ENCODE results near the gene EOLA1.
"Not testable (repeated sequence)": the region's sequence is repeated elsewhere in the genome, so short reads cannot be mapped to it uniquely, and the experiment has no call there.

EOLA1 gene

DNA sequence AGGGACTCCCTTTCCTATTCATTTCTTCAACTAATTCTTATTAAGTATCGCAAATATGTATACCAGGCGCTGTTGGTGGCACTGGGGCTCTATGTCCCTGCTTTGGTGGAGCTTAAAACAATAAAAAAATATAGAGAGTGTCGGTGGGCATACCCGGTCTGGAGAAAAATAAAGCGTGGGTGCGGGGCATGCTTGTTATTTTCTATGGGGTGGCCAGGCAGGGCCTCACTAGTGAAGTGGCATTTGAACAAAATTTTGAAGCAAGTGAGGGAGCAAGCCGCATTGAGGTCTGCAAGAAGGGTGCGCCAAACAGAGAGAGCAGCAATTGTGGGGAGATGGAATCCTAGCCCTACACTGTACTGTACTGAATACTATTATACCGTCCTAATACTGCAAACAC lies 35.1 kb upstream of the EOLA1 start:
- Mint-ChIP-seq H3K9me3 (no peaks in the 10 kb centered on the region), H3K4me1 (ENCODE audit: low read depth) (peaks cover 34% of the 10 kb centered on the region), H3K27ac (peak overlapping the region; percentile 96)

DNA sequence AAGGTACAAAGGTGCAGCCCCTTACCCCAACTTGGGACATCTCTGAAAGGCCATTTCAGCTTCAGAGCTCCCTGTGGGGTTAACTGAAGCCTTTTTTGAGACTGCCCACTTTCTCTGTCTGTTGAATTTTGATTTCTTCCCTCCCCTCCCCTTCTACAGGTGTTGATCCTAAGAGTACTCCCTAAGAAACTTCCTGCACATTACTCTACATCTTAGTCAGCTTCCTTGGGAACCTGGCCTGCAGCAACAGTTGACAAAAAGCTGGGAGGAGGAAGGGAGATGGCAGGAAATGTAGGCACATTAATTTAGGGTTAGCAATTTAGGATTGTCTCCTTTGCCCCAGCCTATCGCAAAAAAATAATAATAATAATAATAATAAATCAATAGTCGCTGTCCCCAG lies 34.5 kb upstream of the EOLA1 start:
- Mint-ChIP-seq H3K4me3 (no peak overlapping the region), H3K36me3 (ENCODE audit: low read depth) (peaks cover 9% of the 10 kb centered on the region), H3K9me3 (no peaks in the 10 kb centered on the region), H3K27me3 (ENCODE audit: low read depth) (peaks cover 4% of the 10 kb centered on the region), H3K27ac (no peak overlapping the region), H3K4me1 (ENCODE audit: low read depth) (peaks cover 29% of the 10 kb centered on the region)

More for the DNA sequence above, 35.1 kb upstream of the EOLA1 start:
- Mint-ChIP-seq H3K36me3 (ENCODE audit: low read depth) (peaks cover 10% of the 10 kb centered on the region), H3K27me3 (ENCODE audit: low read depth) (peaks cover 4% of the 10 kb centered on the region), H3K4me3 (peak overlapping the region; percentile 91)

DNA sequence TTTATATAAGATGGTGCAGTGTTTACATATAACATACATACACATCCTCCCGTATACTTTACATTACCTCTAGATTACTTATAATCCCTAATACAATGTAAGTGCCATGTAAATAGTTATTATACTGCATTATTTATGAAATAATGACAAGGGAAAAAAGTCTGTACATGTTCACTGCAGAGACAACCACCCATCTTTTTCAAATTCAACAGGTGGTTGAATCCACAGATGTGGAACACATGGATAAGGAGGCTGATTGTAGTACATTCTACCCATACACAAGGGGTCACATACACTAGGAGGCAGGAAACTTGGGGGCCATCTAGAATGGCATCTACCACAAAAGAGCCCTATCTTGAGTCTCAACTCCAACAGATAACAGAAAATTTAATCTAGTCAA lies 32.3 kb upstream of the EOLA1 start:
- Mint-ChIP-seq H3K36me3 (ENCODE audit: low read depth) (peaks cover 3% of the 10 kb centered on the region), H3K27ac (no peak overlapping the region), H3K4me1 (ENCODE audit: low read depth) (peaks cover 20% of the 10 kb centered on the region), H3K27me3 (ENCODE audit: low read depth) (peaks cover 4% of the 10 kb centered on the region), H3K4me3 (no peak overlapping the region), H3K9me3 (no peaks in the 10 kb centered on the region)

DNA sequence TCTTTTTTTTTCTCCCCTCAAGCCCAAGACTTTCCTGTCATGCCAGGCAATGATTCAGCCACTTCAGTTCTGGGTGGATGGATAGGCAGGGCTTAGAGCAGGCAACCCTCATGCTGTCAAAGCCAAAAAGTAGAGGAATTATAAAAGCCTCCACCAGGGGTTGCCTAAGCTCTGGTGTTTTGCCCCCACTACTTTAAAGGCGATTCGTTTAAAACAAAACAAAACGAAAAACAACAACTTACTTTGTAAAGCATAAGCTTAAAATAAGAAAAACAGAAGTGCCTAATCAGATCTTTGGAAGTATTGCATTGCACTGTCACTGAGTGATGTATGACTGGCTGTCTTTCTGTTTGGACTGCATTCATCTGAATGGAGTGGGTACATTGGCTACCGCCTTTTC lies 30.4 kb upstream of the EOLA1 start:
- H3K4me1 Mint-ChIP-seq (ENCODE audit: low read depth): peaks cover 28% of the 10 kb centered on the region

GRCh38 chrX:149511081-149511480 lies 29.7 kb upstream of the EOLA1 start:
- H3K4me1 Mint-ChIP-seq (ENCODE audit: low read depth): peaks cover 27% of the 10 kb centered on the region
- H3K9me3 Mint-ChIP-seq: no peaks in the 10 kb centered on the region
- H3K27me3 Mint-ChIP-seq (ENCODE audit: low read depth): peaks cover 4% of the 10 kb centered on the region
- H3K27ac Mint-ChIP-seq: no peak overlapping the region
- peaks cover 1% of the 10 kb centered on the region for H3K36me3 Mint-ChIP-seq (ENCODE audit: low read depth)
- no peak overlapping the region for H3K4me3 Mint-ChIP-seq

More for the DNA sequence above, 30.4 kb upstream of the EOLA1 start:
- Mint-ChIP-seq H3K9me3 (no peaks in the 10 kb centered on the region), H3K27ac (no peak overlapping the region), H3K4me3 (no peak overlapping the region), H3K27me3 (ENCODE audit: low read depth) (peaks cover 4% of the 10 kb centered on the region), H3K36me3 (ENCODE audit: low read depth) (peaks cover 1% of the 10 kb centered on the region)

GRCh38 chrX:149512225-149512885 lies 28.5 kb upstream of the EOLA1 start:
- H3K4me1 Mint-ChIP-seq (ENCODE audit: low read depth): peaks cover 38% of the 10 kb centered on the region

DNA sequence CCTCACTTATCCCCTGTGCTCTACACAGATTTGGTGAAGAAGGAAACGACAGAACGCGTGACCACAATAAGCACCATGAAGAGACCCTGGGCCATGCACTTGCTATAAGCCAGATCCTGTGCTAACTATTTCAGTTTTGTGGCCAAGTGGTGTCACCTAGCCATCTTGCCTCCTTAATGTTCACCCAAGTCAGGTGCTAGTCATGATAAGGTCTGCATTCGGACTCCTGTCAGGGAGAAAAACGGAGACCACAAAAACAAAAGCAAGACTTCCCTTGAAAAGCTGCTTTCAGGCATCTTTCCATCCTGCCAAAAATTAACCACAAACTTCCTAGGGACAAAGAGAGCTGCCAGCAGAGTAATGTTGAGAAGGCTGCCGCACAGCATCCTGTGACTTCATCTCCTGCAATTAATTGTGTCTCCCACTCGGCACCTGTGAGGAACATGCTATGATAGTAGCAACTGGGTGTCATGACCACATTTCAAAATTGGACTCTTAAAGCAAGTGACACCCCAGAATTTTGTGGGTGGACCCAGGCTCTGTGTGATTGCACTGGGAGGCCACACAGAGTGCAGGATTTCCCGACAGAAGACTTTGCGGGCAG lies 26.9 kb upstream of the EOLA1 start:
- H3K4me3 Mint-ChIP-seq: no peak overlapping the region
- peaks cover 4% of the 10 kb centered on the region for H3K27me3 Mint-ChIP-seq (ENCODE audit: low read depth)
- peaks cover 16% of the 10 kb centered on the region for H3K36me3 Mint-ChIP-seq (ENCODE audit: low read depth)
- peaks cover 40% of the 10 kb centered on the region for H3K4me1 Mint-ChIP-seq (ENCODE audit: low read depth)
- H3K9me3 Mint-ChIP-seq: no peaks in the 10 kb centered on the region
- H3K27ac Mint-ChIP-seq: peak overlapping the region; percentile 59

More at GRCh38 chrX:149512225-149512885, 28.5 kb upstream of the EOLA1 start:
- Mint-ChIP-seq H3K36me3 (ENCODE audit: low read depth) (peaks cover 7% of the 10 kb centered on the region), H3K4me3 (no peak overlapping the region), H3K9me3 (no peaks in the 10 kb centered on the region), H3K27me3 (ENCODE audit: low read depth) (peaks cover 4% of the 10 kb centered on the region), H3K27ac (peak overlapping the region; percentile 31)

DNA sequence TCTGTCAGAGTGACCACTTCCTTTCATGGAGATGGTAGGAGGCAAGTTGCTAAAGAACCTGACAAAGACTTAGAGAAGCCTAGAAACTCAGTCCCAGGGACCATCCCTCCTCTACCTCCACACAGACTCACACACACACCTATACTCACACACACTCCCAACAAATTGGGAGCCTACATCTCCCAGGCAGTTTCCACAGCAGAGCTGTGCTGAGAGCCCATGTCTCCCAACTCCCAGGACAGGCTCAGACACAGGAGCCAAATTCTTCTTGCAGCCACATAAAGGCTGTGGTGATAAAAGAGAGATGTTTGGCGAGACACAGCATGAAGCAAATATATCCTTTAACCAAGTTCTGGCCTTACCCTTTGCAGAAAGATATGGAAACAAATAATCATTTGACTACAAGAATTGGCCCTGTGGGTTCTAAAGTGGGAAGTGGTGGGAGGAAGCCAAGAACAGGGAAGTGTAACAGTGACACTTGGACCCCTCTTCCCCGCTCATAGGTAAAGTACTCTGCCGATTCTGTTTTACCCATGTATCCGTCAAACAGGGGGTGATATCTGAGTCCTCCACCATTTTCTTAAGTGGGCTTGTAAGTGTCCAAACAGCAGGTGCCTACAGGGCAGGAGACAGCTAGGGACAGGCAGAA lies 24.7 kb upstream of the EOLA1 start:
- peaks cover 18% of the 10 kb centered on the region for H3K36me3 Mint-ChIP-seq (ENCODE audit: low read depth)
- H3K27ac Mint-ChIP-seq: peak overlapping the region; percentile 33
- H3K4me3 Mint-ChIP-seq: no peak overlapping the region
- H3K4me1 Mint-ChIP-seq (ENCODE audit: low read depth): peaks cover 49% of the 10 kb centered on the region
- H3K9me3 Mint-ChIP-seq: no peaks in the 10 kb centered on the region
- no peaks in the 10 kb centered on the region for H3K27me3 Mint-ChIP-seq (ENCODE audit: low read depth)

DNA sequence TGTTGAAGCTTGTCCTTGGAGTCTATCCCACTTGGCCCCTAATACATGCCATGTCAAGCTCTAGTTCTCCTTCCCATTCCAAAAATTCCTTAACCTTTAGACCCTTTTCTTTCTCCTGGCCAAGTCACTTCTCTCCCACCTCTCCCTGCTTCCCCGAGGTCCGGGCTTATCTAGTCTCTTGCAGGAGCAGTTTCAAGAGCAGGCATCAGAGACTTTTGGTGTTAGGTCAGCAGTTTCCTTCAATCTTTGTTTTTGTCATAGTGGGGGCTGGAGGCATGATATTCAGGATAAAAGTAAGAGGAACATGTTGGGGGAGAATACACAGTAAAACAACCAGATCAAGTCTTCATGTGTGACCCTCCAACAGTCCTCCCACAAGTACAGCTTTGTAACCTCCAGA lies 24.2 kb upstream of the EOLA1 start:
- no peak overlapping the region for H3K4me3 Mint-ChIP-seq
- H3K27me3 Mint-ChIP-seq (ENCODE audit: low read depth): no peaks in the 10 kb centered on the region
- peaks cover 54% of the 10 kb centered on the region for H3K4me1 Mint-ChIP-seq (ENCODE audit: low read depth)
- peaks cover 18% of the 10 kb centered on the region for H3K36me3 Mint-ChIP-seq (ENCODE audit: low read depth)
- H3K9me3 Mint-ChIP-seq: no peaks in the 10 kb centered on the region
- H3K27ac Mint-ChIP-seq: no peak overlapping the region

GRCh38 chrX:149517308-149517707 lies 23.5 kb upstream of the EOLA1 start:
- H3K4me3 Mint-ChIP-seq: no peak overlapping the region
- peaks cover 58% of the 10 kb centered on the region for H3K4me1 Mint-ChIP-seq (ENCODE audit: low read depth)
- no peak overlapping the region for H3K27ac Mint-ChIP-seq
- H3K9me3 Mint-ChIP-seq: no peaks in the 10 kb centered on the region
- no peaks in the 10 kb centered on the region for H3K27me3 Mint-ChIP-seq (ENCODE audit: low read depth)
- peaks cover 18% of the 10 kb centered on the region for H3K36me3 Mint-ChIP-seq (ENCODE audit: low read depth)

DNA sequence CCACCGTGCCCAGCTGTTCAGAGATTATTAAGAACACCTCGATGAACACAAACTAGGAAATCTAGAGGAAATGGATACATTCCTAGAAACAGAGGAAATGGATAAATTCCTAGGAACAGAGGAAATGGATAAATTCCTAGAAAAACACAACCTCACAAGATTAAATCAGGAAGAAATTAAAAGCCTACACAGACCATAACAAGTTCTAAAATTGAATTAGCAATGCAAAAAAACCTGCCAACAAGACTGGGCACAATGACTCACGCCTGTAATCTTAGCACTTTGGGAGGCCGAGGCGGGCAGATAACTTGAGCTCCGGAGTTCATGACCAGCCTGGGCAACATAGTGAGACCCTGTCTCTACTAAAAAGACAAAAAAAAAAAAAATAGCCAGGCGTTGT lies 22.6 kb upstream of the EOLA1 start:
- H3K4me1 Mint-ChIP-seq (ENCODE audit: low read depth): peaks cover 61% of the 10 kb centered on the region
- H3K4me3 Mint-ChIP-seq: no peak overlapping the region
- H3K27ac Mint-ChIP-seq: no peak overlapping the region

DNA sequence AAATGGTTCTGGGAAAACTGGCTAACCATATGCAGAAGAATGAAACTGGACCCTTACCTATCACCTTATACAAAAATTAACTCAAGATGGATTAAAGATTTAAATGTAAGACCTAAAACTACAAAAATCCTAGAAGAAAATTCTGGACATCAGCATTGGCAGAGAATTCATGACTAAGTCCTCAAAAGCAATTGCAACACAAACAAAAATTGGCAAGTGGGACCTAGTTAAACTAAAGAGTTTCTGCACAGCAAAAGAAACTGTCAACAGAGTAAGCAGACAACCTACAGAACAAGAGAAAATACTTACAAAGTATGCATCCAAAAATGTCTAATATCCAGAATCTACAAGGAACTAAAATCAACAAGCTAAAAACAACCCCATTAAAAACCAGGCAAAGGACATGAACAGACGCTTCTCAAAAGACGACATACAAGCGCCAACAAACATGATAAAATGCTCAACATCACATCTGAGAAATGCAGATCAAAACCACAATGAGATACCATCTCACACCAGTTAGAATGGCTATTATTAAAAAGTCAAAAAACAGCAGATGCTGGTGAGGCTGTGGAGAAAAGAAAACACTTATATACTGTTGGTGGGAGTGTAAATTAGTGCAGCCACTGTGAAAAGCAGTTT lies 20.1 kb upstream of the EOLA1 start:
- H3K4me1 Mint-ChIP-seq (ENCODE audit: low read depth): peaks cover 47% of the 10 kb centered on the region
- H3K4me3 Mint-ChIP-seq: peak overlapping the region; percentile 50
- peaks cover 17% of the 10 kb centered on the region for H3K36me3 Mint-ChIP-seq (ENCODE audit: low read depth)
- H3K27ac Mint-ChIP-seq; H3K9me3 Mint-ChIP-seq; H3K27me3 Mint-ChIP-seq (ENCODE audit: low read depth): not testable (repeated sequence)

More for the DNA sequence above, 22.6 kb upstream of the EOLA1 start:
- Mint-ChIP-seq H3K27me3 (ENCODE audit: low read depth) (no peaks in the 10 kb centered on the region), H3K36me3 (ENCODE audit: low read depth) (peaks cover 18% of the 10 kb centered on the region), H3K9me3 (no peaks in the 10 kb centered on the region)

GRCh38 chrX:149521438-149521837 lies 19.4 kb upstream of the EOLA1 start:
- Mint-ChIP-seq H3K27ac (peak overlapping the region; percentile 80), H3K27me3 (ENCODE audit: low read depth) (no peaks in the 10 kb centered on the region), H3K4me3 (peak overlapping the region; percentile 63), H3K36me3 (ENCODE audit: low read depth) (peaks cover 17% of the 10 kb centered on the region), H3K9me3 (no peaks in the 10 kb centered on the region), H3K4me1 (ENCODE audit: low read depth) (peaks cover 41% of the 10 kb centered on the region)

- no peak overlapping the region for H3K4me3 Mint-ChIP-seq
- H3K27ac Mint-ChIP-seq: no peak overlapping the region
- H3K9me3 Mint-ChIP-seq: no peaks in the 10 kb centered on the region
- peaks cover 10% of the 10 kb centered on the region for H3K36me3 Mint-ChIP-seq (ENCODE audit: low read depth)
- H3K27me3 Mint-ChIP-seq (ENCODE audit: low read depth): no peaks in the 10 kb centered on the region
- peaks cover 36% of the 10 kb centered on the region for H3K4me1 Mint-ChIP-seq (ENCODE audit: low read depth)
These were observed 17.9 kb upstream of the EOLA1 start for GRCh38 chrX:149522916-149523315.

- H3K27me3 Mint-ChIP-seq (ENCODE audit: low read depth); H3K9me3 Mint-ChIP-seq; H3K4me3 Mint-ChIP-seq; H3K36me3 Mint-ChIP-seq (ENCODE audit: low read depth): not testable (repeated sequence)
- Mint-ChIP-seq H3K4me1 (ENCODE audit: low read depth) (peaks cover 27% of the 10 kb centered on the region), H3K27ac (peak overlapping the region; percentile 80)
These were observed 15.4 kb upstream of the EOLA1 start for GRCh38 chrX:149525389-149525788.

Measured in T-helper 1 cell treated with Interleukin-12 subunit alpha and Interleukin-12 subunit beta and Interleukin-4 antibody, amounts not matched to agents 30 μg/mL and 1 μg/mL, for 36 hours (primary cell).